ENCODE results near the gene GPR158.

Gene GPR158

DNA sequence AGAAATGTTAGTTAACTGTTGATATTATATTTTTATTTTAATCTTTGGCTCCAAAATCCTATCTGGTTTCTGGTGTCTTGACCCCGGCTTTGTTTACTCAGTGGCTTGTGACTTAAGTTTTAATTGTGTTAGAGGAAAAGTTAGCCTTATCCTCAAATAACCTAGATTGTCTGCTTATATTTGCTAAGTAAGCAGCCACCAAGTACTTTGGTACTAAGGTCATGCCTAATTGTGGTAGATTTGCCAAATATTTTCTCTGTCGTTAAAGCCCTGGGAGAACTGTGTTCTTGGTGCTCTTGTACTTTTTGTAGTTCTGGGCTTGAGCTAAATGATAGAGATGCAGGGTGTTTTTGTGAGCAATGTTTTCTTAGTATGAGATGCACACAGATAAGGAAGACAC is 34.8 kb downstream of the GPR158 start:
- DNase-seq: no peak

DNA sequence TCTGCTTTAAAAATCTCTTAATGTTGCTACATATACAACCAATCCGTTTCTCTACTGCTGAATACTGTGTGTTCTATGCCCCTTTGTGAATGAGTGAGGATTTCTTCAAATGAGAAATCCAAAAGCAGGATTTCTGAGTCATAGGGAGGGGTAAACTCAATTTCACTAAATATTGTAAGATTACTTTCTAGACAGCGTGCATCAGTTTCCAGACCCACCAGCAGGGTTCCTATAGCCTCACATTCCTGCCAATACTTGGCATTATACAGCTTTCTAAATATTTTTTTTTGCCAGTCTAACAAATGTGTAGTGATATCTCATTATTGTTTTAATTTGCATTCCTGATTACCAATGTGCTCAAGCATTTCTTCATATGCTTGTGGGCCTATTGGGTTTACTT is 35.5 kb downstream of the GPR158 start:
- DNase-seq: no peak

DNA sequence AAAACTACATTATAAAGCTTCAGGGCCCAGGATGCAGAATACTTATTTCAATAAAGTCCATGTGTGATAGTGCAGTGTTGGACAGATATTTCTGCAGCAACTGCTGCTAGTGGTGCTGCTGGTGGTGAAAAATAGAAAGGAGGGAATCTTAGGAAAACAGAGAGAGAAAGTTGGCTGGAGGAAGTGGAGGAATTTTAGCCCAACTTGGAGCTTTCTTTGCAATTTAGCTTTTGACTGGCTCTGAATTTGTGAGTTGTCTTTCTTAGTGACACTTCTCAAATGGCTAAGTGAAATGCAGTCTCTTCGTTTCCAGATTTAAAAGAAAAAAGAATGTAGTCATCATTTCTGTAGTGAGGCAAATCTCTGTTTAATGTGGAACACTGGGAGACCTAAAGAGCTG is 45.4 kb downstream of the GPR158 start:
- DNase-seq: no peak

DNA sequence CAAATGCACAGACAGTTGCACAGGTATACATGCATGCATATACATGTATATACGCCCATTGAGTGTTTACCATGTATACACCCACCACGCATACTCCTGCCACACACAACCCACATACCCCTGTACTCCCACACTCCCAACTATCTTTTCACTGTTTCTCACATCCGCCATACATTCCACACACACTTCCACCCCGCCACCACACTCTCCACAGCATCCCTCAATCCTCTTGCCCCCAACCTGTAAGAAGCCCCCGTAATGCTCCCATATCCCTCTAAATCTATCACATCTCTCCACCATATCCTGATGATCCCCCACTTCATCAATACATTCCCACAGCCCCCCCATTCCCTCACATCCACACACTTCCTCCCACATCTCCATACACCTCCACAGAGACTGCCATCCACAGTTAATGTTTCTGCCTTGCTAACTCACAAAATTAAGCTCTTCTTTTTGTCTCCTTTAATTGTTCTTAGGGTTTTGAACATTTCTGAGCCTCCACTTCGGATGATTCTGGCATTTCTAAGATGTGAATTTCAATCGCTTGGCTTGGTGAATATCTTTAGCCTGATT is 47.4 kb downstream of the GPR158 start:
- no peak for DNase-seq

DNA sequence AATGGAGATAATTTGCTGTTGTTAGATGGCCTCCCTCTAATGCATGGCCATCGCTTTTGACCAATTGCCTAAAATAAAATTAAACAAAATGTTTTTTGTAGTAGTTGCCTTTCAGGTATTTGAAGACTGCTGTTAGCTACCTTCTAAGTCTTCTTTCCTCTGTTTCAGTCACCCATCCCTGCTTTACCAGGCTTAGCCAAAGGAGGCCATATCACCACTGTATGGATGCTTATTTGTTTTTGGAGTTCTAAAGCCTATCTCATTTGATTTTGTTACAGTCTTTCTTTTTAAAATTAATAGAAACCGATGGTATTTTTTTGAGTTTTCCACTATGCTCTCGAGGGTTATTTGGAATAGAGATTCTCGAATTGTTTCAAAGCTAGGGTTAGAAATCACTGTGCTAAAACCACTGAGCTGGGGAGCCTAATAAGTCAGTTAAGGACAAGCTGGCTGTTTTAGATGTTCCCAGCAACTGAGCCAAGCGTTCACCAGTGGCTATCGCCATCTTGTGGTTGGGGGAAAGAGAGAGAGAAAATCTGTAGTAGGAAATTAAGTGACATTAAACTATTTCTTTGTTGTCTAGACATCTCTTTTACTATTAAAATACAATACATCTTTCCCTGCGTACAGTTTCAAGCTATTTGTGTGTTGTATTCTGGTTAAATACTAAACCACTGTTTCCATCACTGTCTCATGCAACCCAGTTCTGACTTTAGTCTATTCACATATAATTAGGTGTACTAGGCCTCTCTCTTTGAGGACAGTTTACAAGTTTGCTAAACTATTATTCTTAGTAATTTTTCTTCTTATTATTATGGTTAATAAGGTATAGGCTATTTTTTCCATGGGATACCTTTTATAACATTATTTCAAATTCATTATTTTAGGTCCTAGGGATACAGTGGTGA is 52.2 kb downstream of the GPR158 start:
- no peak for DNase-seq

DNA sequence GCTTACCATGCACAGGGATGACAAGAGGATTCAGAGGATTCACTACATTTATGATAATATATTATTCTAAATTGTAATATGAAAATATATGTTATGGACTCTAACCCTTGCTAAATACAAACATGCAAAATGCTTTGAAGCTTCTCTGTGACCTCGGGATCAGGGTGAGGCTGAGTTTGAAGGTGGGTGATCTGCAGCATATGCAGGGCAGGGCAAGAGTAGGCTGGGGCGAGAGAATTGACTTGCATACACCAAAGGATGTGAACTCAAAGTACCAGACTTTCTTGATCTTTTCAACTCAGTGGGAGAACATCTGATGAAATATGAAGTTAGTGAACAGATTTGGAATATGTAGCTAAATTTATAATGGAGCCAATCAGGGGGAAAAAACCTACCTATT is 57.0 kb downstream of the GPR158 start:
- DNase-seq: no peak

DNA sequence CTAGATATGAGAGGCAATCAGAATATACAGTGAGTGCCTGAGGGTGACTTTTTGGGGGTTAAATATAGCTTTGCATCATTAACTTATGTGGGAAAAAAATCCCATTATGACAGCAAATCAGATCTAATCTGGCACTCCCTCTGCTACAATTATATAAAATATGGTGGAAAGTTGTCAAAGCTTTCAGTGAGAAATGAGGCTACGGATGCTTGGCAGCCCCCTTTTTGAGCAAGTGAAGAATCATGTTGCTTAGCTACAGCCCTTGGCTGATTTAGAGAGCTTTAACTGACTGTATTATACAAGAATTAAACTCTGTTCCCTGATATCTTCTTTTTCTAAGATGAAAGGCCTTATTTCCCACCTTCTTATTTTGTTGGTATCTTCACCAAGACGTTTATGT is 57.4 kb downstream of the GPR158 start:
- no peak for DNase-seq

DNA sequence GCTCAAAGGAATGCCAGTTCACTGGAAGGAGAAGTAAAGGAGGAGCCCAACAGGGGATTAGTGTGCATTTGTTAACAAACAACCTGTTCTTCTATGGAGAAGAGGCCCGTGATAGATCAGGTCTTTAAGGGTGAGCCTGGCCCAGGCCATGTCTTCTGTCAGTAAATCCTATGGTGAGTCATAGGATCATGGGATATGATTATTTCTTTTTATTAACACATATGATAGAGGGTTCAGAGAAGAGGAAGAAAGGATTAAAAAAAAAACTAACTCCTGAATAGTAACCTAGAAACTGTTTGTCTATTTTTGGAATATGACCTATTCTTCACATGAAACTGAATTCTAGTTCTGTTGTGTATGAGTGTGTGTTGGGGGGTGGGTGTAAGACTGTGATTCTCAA is 70.4 kb downstream of the GPR158 start:
- DNase-seq: no peak

DNA sequence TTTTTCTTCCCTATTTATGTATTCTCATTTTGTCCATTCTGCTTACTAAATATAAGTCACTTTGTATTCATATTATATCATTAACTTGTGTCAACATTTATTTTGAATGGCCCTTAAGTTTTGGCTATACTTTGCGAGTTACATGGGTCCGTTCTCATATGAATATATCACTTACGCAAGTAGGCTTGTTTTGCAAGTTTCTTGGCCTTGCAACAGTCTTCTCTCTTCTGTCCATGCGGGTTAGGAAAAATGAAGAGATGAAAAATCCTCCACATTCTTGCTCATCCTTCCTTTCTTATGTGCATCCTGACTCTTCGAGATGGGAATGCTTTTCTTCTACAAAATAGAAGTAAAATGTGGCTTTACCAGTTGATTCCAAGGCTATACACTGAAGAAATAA is 82.8 kb downstream of the GPR158 start:
- DNase-seq: no peak

DNA sequence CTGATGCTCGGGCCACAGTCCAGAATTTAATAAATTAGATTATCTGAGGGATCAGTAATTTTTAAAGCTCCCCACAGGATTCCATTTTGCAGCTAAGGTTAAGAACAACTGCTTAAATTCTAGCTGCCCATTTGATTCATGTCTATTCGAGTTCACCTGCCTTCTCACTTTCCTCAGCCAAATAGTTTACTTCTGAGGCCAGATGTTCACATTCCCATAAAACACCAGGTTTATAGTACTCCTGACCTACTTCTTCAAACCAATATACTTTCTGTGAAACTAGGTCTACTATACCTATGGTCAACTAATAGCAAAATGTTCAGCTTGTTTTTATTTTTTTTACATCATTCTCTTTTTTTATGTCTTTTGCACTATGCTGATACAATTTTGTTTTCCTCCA is 86.3 kb downstream of the GPR158 start:
- DNase-seq: no peak

DNA sequence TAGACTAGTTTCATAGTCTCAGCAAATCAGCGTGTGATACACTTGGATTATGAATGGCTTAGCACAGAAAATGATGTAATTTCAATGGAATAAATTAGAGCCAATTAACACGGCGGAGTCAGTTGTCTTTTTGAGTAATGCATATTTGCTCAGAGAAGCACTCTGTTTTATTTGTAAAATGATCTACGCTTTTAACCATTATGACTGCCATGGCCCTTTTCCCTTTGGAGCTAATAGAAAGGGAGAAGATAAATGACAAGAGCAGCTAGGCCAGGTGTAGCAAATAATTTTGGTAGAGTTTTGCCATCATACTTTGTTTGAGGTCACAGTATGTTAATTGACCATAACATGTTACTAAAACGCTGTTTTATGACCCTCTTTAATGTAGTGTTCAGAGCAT is 86.8 kb downstream of the GPR158 start:
- DNase-seq: no peak

DNA sequence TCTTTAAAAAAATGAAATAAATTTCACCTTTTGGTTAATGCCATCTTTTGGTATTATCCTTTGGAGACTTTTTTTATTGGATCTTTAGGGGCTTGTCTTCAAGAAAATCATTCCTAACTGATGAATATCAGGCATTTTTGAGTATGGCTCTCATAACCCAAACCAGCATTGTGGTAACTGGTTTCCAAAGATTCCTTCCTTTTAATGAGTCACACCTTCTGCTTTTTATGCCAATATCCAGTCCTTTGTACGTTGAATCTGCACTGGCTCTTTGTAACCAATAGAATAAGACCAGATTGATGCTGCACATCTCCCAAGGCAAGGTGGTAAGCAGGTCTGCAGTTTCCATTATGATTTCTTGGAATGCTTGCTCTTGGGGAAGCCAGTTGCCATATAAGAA is 89.1 kb downstream of the GPR158 start:
- no peak for DNase-seq

DNA sequence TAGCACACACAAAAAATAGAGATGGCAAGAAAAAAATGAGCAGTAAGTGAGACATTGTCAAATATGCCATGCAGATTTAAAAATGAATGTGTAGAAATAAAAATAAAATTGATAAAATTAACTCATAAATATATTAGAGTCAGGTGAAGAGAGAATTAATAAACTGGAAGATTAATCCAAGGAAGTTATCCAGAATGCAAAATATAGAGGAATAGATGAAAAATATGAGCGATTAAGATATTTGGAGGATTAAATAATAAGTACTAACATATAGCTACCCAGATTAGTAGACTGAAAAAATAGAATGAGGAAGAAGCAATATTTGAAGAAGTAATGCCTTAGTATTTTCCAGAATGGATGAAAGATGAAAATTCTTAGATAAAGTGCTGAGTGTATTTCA is 103.4 kb downstream of the GPR158 start:
- DNase-seq: no peak

DNA sequence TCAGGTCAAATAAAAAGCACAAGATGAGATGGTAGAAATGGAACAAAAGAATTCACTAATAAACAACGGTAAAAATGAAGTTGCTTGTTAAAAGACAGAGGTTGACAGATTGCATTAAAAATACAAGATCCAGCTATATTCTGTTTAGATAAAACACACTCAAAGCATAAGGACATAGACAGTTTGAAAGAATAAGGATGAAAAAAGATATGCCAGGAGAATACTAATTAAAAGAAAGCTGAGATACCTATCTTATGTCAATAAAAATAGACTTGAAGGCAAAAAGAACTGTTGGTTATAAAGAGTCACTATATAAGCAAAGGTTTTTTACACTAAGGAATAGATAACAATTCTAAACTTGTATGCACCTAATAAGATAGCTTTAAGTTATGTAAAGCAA is 105.3 kb downstream of the GPR158 start:
- DNase-seq: no peak

DNA sequence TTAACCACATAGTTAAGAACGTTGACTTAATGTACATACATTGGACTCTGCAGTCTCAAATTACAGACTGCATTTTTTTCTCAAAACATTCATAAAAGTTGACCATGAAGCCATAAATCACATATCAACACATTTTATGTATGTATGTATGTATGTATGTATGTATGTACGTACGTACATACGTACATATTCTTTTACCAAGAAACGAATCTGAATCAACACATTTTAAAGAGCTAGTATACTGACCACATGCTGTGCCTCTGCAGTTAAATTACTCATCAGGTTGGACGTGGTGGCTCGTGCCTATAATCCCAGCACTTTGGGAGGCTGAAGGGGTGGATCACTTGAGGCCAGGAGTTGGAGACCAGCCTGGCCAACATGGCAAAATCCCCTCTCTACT is 105.8 kb downstream of the GPR158 start:
- no peak for DNase-seq

DNA sequence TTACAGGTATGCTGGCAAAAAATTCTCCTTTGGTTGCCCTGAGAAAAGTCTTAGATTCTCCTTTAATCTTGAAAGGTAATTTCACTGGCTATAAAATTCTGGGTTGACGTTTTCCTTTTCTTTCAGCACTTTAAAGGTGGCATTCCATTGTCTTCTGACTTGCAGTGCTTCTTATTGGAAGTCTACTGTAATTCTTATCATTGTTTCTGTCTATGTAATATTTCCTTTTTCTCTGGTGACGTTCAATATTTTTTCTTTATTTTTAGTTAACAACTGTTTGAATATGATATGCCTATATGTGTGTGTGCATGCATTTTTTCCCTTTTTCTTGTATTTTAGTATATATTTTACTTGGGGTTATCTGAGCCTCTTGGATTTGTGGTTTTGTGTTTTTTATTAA is 111.0 kb downstream of the GPR158 start:
- no peak for DNase-seq

DNA sequence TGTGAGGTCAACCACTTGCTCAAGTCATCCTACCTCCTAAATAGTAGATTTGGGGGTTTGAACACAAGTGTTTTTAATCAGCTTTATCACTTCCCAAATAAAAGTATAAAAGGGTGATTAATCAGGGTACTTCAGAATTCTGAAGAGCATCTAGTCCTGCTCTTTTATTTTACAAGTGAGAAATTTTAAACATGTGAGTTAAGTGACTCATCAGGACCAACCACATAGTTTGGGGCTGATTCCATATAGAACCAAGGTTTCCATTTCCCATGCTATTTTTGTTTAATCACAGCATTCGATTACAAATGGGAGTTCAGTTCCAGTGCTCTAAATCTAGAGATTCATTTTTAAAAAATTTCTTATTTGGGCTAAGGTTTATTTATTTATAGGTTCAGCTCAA is 113.4 kb downstream of the GPR158 start:
- no peak for DNase-seq

DNA sequence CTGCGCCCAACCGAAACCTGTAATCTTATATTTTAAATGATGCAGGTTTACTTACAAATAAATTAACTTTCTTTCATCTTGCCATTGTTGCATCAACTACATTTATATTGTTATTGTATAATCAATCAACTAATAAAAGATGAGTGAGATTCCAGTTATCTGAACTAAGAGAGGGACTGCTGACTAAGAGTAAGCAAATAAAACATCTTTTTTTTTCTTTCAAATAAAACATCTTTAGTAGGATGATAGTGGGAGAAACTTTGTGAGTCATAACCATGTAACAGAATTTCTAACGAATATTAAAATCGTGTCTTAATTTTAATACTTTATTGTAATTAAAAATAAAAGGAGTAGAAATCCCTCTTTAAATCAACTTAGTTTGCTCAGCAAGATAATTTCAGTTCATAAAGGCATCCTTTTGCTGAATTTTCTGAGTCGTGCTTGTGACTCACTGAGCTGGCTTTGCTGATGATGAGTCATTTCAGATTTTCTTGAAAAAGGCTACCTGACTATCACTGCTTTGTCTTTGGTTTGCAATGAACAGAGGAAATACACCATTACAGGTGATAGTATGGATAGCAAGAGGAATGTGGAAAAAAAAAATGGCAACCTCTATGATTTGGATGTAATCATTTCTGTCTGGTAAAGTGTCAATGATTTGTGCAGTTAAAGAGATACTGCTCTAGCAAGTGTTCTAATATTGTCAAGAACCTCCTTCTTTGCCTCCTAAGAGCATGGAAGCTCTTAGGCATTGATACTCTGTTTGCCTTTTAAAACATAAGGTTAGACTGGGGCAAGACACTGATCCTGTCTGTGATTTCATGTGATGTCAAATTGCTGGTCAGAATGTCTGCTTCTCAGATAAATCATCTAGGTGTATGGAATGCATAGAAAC is 119.5 kb downstream of the GPR158 start:
- no peak for DNase-seq

DNA sequence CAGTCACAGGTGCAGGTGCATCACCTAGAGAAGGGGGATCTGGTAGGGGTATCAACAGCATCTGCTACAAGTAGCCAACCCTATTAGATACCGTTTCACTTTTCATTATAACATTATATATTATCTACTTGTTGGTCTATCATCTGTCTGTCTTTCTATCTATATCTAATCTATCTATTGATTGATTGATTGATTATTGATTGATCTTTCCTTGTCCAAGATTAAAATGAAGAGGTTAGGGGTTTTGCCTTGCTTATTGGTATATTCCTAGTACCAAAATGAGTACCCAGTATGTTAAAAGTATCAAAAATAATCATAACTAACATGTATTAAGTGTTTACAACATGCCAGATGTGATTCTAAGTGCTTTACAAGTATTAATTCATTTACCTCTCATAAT is 121.5 kb downstream of the GPR158 start:
- no peak for DNase-seq

DNA sequence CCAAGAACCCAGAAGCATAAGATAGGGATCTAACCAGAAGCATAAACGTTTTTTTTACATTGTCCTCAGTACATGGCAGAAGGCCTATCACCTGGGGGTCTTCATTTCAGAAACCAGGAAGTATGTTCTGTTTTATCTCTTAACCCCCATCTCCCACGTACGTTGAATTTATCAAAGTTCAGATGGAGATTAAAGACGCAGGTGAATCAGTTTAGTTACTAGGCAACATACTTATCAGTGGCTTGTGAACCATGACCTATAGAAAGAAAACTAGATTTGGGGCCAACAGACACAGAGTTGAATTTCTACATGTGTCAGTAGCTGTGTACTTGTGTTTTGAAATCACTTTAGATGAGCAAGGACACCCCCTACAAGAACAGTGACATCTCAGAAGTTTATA is 122.7 kb downstream of the GPR158 start:
- no peak for DNase-seq

DNA sequence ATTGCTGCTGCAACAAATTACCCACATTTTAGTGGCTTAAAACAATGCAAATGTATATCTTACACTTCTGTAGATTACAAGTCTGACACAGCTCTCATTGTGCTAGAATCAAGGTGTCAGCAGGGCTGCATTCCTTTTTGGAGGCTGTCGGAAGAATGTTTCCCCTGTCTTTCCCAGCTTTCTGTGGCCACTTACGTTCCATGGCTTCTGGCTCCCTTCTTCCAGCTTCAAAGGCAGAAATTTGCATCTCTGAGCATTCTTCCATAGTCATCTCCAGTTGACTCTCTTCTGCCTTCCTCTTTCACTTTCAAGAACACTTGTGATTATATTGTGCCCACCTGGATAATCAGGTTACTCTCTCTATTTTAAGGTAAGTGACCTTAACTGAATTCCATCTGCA is 125.3 kb downstream of the GPR158 start:
- DNase-seq: no peak

DNA sequence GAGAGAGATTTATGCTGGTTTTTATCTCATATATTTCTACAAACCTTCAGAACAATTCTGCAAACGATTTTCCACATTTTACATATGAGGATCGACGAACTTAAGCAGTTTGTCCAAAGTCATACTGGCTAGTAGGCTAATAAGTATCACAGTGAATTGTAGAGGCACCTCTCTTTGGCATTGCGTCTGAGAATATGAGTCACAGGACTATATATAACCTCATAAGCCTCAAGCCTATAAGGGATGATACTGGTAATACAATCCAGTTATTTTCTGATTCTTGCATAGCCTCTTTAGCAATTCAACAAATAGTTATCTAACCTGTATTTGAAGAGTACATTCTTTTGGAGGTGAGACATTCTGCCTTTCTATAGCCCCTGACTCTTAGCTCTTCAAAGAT is 129.8 kb downstream of the GPR158 start:
- DNase-seq: no peak

DNA sequence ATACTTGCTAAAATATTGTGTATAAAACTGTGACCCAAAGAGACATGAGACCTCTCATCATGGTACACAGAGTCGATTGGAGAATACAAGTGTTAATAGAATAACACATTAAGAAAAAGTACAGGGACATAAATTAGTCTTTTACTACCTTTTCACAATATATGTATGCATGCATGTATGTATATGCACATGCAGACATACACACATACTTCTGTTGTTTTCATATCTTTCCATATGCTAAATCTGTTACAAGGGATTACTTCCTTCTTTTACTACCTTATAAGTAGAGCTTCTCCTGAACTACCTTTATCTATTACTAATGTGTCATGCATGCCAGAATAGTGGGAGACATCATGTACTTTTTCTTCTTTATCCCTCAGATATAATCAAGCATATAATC is 131.6 kb downstream of the GPR158 start:
- DNase-seq: no peak

DNA sequence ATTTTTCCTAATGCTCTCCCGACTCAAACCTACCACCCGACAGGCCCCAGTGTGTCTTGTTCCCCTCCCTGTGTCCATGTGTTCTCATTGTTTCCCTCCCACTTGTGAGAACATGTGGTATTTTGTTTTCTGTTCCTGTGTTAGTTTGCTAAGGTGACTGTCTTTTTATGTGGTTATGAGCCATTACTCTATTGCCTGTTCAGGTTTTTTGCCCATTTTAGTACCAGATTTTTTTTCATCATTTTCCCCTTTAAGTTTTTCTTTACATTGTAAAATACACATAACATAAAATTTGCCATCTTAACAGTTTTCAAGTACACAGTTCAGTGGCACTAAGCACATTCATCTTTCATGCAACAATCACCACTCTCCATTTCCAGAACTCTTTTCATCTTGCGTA is 133.5 kb downstream of the GPR158 start:
- no peak for DNase-seq
